Measurements from ENCODE around the gene METTL8. TPM values are rescaled to one million over a fixed set of nuclear protein-coding genes. Genes with fewer than 3 reads are reported as not detected.
A peak's percentile ranks its signal among the peaks of the same experiment; 100 is the strongest.
"Not testable (repeated sequence)": the region's sequence is repeated elsewhere in the genome, so short reads cannot be mapped to it uniquely, and the experiment has no call there.

METTL8 gene
- total RNA-seq, 1 experiment from 2014 or later: 59.1 TPM

DNA sequence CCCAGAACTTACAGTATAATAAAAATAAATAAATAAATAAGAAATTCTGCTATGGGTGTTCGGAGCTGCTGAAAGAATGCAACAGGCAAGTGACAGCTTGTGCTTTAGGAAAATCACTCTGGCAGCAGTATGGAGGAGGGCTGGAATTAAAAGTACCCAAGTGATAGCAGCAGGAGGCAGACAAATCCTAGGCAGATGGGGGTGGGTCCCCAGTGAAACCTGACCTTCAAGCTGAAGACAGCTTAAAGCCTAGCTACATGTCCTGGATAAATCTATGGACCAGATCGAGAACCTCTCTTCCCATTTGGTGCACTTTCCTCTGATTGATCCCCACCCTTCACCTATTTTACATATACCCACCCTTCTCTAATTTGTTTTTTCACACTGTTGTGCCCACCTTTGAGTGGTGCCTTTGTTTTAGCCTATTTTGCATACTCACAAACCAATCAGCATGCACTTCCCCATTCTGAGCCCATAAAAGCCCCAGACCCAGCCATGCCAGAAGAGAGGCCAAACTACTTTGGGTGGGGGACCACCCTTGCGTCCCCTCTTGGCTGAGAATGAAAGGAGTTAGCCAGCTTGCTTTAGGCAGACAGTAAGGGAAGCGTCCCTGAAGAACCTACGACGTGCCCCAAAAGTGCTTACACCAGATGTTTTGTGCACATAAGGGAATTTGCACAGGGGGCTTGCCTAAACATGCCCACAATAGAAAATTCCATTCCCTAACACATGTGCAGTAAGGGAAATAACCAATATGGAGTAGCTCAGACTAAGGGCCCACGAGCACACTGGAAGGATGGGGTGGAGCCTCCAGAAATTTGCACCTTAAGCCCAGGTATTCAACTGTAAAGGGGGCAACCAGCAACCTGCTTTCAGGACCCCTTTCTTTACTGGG lies 3.0 kb downstream of the METTL8 start:
- Mint-ChIP-seq H3K27me3 (ENCODE audit: low read depth) (no peaks in the 10 kb centered on the region), H3K9me3 (peaks cover 11% of the 10 kb centered on the region), H3K36me3 (peaks cover 25% of the 10 kb centered on the region), H3K4me3 (peak overlapping the region; percentile 10), H3K27ac (peak overlapping the region; percentile 74), H3K4me1 (peaks cover 49% of the 10 kb centered on the region)
- DNase-seq (ENCODE audit: low spot score) (no peak), ATAC-seq (no peak)
- TF ChIP-seq E2F4 (CRISPR knock-in tag; IDR thresholded peaks at IDR 0.05; ENCODE audit: borderline replicate concordance, low read depth) (no peak), KAT7 (CRISPR knock-in tag; IDR thresholded peaks at IDR 0.05; ENCODE audit: borderline replicate concordance) (no peak), CTCF (IDR thresholded peaks at IDR 0.05) (no peak), CBFB (CRISPR knock-in tag; IDR thresholded peaks at IDR 0.05; ENCODE audit: low read depth) (no peak), CREB1 (CRISPR knock-in tag; IDR thresholded peaks at IDR 0.05) (no peak), MYBL2 (CRISPR knock-in tag; IDR thresholded peaks at IDR 0.05) (no peak), ATF2 (CRISPR knock-in tag; IDR thresholded peaks at IDR 0.05; ENCODE audit: borderline replicate concordance, low read depth) (no peak), ZNF138 (CRISPR knock-in tag; conservative IDR thresholded peaks at IDR 0.05) (no peak), ESRRA (CRISPR knock-in tag; IDR thresholded peaks at IDR 0.05; ENCODE audit: borderline replicate concordance) (no peak), FOXK1 (CRISPR knock-in tag; IDR thresholded peaks at IDR 0.05) (no peak), ZNF121 (CRISPR knock-in tag; IDR thresholded peaks at IDR 0.05) (no peak), OVOL2 (CRISPR knock-in tag; IDR thresholded peaks at IDR 0.05; ENCODE audit: borderline replicate concordance) (no peak)
- TF ChIP-seq, protein P1, sequence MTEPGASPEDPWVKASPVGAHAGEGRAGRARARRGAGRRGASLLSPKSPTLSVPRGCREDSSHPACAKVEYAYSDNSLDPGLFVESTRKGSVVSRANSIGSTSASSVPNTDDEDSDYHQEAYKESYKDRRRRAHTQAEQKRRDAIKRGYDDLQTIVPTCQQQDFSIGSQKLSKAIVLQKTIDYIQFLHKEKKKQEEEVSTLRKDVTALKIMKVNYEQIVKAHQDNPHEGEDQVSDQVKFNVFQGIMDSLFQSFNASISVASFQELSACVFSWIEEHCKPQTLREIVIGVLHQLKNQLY (CRISPR knock-in tag; IDR thresholded peaks at IDR 0.05): no peak
- TF ChIP-seq, protein P2, sequence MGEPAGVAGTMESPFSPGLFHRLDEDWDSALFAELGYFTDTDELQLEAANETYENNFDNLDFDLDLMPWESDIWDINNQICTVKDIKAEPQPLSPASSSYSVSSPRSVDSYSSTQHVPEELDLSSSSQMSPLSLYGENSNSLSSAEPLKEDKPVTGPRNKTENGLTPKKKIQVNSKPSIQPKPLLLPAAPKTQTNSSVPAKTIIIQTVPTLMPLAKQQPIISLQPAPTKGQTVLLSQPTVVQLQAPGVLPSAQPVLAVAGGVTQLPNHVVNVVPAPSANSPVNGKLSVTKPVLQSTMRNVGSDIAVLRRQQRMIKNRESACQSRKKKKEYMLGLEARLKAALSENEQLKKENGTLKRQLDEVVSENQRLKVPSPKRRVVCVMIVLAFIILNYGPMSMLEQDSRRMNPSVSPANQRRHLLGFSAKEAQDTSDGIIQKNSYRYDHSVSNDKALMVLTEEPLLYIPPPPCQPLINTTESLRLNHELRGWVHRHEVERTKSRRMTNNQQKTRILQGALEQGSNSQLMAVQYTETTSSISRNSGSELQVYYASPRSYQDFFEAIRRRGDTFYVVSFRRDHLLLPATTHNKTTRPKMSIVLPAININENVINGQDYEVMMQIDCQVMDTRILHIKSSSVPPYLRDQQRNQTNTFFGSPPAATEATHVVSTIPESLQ (CRISPR knock-in tag; IDR thresholded peaks at IDR 0.05): no peak
- TF ChIP-seq, protein P3, sequence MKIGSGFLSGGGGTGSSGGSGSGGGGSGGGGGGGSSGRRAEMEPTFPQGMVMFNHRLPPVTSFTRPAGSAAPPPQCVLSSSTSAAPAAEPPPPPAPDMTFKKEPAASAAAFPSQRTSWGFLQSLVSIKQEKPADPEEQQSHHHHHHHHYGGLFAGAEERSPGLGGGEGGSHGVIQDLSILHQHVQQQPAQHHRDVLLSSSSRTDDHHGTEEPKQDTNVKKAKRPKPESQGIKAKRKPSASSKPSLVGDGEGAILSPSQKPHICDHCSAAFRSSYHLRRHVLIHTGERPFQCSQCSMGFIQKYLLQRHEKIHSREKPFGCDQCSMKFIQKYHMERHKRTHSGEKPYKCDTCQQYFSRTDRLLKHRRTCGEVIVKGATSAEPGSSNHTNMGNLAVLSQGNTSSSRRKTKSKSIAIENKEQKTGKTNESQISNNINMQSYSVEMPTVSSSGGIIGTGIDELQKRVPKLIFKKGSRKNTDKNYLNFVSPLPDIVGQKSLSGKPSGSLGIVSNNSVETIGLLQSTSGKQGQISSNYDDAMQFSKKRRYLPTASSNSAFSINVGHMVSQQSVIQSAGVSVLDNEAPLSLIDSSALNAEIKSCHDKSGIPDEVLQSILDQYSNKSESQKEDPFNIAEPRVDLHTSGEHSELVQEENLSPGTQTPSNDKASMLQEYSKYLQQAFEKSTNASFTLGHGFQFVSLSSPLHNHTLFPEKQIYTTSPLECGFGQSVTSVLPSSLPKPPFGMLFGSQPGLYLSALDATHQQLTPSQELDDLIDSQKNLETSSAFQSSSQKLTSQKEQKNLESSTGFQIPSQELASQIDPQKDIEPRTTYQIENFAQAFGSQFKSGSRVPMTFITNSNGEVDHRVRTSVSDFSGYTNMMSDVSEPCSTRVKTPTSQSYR (CRISPR knock-in tag; IDR thresholded peaks at IDR 0.05): no peak
- ChIA-PET CTCF (interaction anchor here (0.8 to 2.6 kb wide), 4 partner anchors 14 to 457 kb away, joined by 3 to 21 read pairs (median 6); no protein-coding TSS in a partner anchor), POLR2A (interaction anchor here (0.5 kb wide), 1 partner anchor 100 kb away, joined by 3 read pairs; no protein-coding TSS in a partner anchor)

GRCh38 chr2:171422710-171423495 lies 10.9 kb downstream of the METTL8 start:
- ATAC-seq; H3K27me3 Mint-ChIP-seq (ENCODE audit: low read depth); POLR2A ChIA-PET; DNase-seq (ENCODE audit: low spot score); H3K4me1 Mint-ChIP-seq; CTCF ChIA-PET; H3K27ac Mint-ChIP-seq; H3K4me3 Mint-ChIP-seq: not testable (repeated sequence)
- peaks cover 53% of the 10 kb centered on the region for H3K9me3 Mint-ChIP-seq
- H3K36me3 Mint-ChIP-seq: peaks cover 66% of the 10 kb centered on the region

All from WTC11 (cell line).